Right lobe of liver (tissue), 4 donors: ENCODE measurements around the gene AP5B1.

Experiments used
- POLR2A ChIP-seq: fragments of 450-650 bp; IDR thresholded peaks from one replicate; pipeline ENCODE4 v1.6.1; 2017; ENCODE audit warnings: antibody characterized with exemption, mild to moderate bottlenecking
- TF ChIP-seq, protein P1 (sequence below), 4 donors: fragments of 200-600 bp in 3 of 4; fragments of 450-650 bp in 1 of 4; IDR thresholded peaks; one replicate each; pipeline versions ENCODE4 v1.5.1 to v1.8.0; 2016 to 2022; ENCODE audit warnings: antibody characterized with exemption in 4 of 4, mild to moderate bottlenecking in 2 of 4
- donor health status: DM: no; HTN: no; CAD: no.
- donor health status: DM: no; HTN: no; CAD: no.
- donor health status: DM: no; HTN: yes; CAD: no.

DNA sequence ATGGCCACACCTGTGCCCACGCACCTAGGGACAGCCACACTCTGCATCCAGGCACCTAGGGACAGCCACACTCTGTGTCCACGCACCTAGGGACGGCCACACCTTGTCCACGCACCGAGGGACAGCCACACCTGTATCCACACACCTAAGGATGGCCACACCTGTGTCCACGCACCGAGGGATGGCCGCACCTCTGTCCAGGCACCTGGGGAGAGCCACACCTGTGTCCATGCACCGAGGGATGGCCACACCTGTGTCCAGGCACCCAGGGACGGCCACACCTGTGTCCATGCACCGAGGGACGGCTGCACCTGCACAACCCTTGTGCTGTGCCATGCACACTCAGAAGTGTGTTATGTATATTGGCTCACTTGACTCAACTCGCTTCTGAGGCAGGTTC is 16.9 kb upstream of the AP5B1 start:
- TF ChIP-seq, protein P1, sequence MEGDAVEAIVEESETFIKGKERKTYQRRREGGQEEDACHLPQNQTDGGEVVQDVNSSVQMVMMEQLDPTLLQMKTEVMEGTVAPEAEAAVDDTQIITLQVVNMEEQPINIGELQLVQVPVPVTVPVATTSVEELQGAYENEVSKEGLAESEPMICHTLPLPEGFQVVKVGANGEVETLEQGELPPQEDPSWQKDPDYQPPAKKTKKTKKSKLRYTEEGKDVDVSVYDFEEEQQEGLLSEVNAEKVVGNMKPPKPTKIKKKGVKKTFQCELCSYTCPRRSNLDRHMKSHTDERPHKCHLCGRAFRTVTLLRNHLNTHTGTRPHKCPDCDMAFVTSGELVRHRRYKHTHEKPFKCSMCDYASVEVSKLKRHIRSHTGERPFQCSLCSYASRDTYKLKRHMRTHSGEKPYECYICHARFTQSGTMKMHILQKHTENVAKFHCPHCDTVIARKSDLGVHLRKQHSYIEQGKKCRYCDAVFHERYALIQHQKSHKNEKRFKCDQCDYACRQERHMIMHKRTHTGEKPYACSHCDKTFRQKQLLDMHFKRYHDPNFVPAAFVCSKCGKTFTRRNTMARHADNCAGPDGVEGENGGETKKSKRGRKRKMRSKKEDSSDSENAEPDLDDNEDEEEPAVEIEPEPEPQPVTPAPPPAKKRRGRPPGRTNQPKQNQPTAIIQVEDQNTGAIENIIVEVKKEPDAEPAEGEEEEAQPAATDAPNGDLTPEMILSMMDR (IDR thresholded peaks at IDR 0.05): no peak
- no peak for TF ChIP-seq POLR2A
